Measurements from ENCODE around the gene UMOD.

Gene UMOD

DNA sequence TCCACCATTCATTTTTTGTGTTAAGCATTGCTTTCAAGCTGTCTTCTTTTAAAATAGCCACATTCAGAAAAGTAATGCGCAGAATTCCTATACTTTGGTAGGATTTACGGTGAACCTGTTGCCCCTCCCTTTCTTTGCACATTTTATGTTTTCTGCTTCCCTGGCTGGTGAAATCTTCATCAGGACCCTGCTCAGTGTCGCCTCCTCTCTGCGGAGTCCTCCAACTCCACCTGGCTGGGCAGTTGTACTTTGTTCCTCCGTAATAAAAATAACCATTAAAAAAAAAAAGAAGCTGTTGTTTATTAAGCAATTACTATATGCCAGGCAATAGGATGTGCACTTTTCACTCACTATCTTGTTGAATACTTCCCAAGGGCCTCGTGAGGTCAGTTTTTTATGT is 2.9 kb downstream of the UMOD start:
- no peaks in the 10 kb centered on the region for H3K36me3 Mint-ChIP-seq (ENCODE audit: insufficient read depth)

DNA sequence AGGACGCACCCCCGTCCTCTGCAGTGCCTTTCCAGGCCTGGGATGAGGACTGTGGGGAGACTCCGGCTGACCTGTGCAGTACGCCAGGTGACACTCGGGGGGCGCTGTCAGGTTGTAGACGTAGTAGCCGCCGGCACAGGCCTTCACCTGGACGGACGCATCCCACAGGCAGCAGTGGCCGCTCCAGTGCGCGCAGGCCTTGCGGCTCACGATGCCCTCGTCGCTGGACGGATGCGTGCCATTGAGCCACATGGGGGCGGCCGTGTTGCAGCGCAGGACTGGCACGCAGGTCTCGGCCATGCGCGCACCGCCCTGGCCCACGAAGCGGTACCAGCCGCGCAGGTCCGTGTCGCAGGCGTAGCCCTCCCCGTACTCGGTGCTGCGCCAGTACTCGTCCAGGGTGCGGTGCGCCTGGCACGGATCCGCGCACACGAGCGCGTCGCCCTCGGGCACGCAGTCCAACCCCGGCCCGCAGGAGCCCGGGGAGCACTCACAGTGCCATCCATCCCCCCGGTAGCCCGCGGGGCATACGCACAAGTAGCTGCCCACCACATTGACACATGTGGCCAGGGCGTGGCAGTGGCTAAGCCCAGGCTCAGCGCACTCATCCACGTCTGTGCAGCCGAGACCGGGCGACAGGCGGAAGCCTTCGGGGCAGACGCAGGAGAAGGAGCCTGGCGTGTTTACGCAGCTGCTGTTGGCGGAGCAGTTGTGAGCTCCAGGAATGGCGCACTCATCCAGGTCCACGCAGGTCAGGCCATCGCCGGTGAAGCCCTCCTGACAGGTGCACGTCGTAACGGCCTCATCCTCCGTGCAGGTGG is 3.9 kb downstream of the UMOD start:
- no peak overlapping the region for H3K4me3 Mint-ChIP-seq
- H3K9me3 Mint-ChIP-seq = peaks cover 0 to 2% of the 10 kb centered on the region in 2 donors
- no peaks in the 10 kb centered on the region for H3K27me3 Mint-ChIP-seq
- H3K36me3 Mint-ChIP-seq (ENCODE audit: insufficient read depth) = no peaks in the 10 kb centered on the region
- DNase-seq (no peak), ATAC-seq (replicated peaks) (no peak)
- no peak overlapping the region for H3K27ac Mint-ChIP-seq
- no peaks in the 10 kb centered on the region for H3K4me1 Mint-ChIP-seq (ENCODE audit: low read depth in 2 of 2)

More for the DNA sequence above, 2.9 kb downstream of the UMOD start:
- Mint-ChIP-seq H3K27ac (no peak overlapping the region), H3K9me3 (peaks cover 0 to 2% of the 10 kb centered on the region in 2 donors), H3K4me1 (ENCODE audit: low read depth in 2 of 2) (no peaks in the 10 kb centered on the region), H3K27me3 (no peaks in the 10 kb centered on the region), H3K4me3 (no peak overlapping the region)
- ATAC-seq (replicated peaks) (no peak), DNase-seq (no peak)

DNA sequence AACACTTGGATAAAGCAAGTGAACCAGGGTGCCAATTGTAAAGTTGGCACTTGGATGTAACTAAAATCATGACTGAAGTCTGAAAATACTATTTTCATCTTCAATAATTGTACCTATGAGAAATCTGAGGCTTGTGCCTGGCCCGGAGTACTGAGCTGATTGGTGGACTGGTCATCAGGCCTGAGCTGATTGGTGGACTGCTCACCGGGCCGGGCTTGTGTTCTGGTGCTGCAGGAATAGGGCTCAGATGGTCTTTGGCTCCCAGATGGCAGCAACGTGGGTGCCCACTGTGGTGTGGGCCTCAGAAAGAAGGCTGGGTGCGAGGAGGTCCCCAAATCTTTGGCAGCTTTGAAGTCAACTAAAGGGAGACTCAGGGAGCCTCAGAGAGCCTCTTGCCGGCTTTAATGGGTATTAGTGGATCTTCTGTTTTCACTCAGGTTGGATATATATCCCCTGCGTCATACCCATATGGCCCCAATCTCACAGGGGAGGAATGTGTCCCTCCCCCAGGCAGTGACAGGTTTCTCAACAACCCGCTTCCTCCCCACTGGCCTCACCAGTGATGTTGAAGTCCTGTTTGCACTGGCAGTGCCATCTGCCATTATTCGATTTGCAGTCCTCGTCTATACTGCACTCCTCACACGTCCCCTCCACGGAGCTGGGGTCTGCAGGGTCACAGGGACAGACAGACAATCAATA is 4.7 kb downstream of the UMOD start:
- no peak for DNase-seq
- peaks cover 0 to 2% of the 10 kb centered on the region in 2 donors for H3K9me3 Mint-ChIP-seq
- no peak overlapping the region for H3K27ac Mint-ChIP-seq
- no peaks in the 10 kb centered on the region for H3K27me3 Mint-ChIP-seq
- H3K4me3 Mint-ChIP-seq = no peak overlapping the region
- H3K36me3 Mint-ChIP-seq (ENCODE audit: insufficient read depth) = no peaks in the 10 kb centered on the region
- no peaks in the 10 kb centered on the region for H3K4me1 Mint-ChIP-seq (ENCODE audit: low read depth in 2 of 2)
- no peak for ATAC-seq (replicated peaks)

DNA sequence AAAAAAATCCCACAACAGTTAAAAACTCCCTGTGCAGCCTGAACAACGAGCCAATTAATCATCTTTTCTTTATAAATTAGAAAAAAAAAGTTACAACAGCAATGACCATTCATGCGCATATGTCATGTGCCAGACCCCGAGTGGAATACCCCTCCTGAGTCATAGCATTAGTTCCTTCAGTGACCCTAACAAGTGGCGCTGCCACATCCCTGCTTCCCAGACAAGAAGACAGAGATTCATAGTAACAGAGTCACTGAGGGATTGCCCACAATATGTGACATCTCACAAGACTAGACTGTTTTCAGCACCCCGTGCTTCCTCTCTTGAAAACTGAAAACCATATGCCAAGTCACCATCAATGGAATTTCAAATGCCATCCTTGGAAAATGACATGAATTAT is 7.9 kb downstream of the UMOD start:
- ATAC-seq (replicated peaks) (no peak), DNase-seq (no peak)
- H3K4me3 Mint-ChIP-seq = no peak overlapping the region
- H3K27ac Mint-ChIP-seq = no peak overlapping the region
- H3K4me1 Mint-ChIP-seq (ENCODE audit: low read depth in 2 of 2) = no peaks in the 10 kb centered on the region
- no peaks in the 10 kb centered on the region for H3K36me3 Mint-ChIP-seq (ENCODE audit: insufficient read depth)
- no peaks in the 10 kb centered on the region for H3K27me3 Mint-ChIP-seq
- H3K9me3 Mint-ChIP-seq = peaks cover 0 to 2% of the 10 kb centered on the region in 2 donors

DNA sequence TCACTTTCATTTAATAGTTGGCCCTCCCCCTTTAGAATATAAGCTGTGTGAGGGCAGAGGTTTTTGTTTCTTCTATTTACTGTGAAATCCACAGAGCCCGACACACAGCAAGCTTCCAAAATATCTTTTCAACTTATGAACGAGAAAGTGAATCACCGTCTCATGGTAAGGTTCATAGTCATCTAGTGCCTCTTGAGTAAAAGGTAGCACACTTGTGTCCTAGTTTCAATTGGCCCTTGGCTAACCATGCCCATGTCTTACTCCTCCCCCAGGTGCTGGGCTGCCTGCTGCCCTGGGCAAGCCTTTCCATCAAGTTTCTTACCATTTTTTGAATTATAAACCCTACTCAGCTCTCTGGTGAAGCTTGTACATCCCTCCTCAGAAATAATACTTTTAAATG is 12.8 kb downstream of the UMOD start:
- H3K9me3 Mint-ChIP-seq = no peaks in the 10 kb centered on the region
- H3K4me1 Mint-ChIP-seq (ENCODE audit: low read depth in 2 of 2) = no peaks in the 10 kb centered on the region
- no peak overlapping the region for H3K27ac Mint-ChIP-seq
- H3K36me3 Mint-ChIP-seq (ENCODE audit: insufficient read depth) = no peaks in the 10 kb centered on the region
- peaks cover 7 to 12% of the 10 kb centered on the region in 2 donors for H3K27me3 Mint-ChIP-seq
- DNase-seq = no peak
- H3K4me3 Mint-ChIP-seq = no peak overlapping the region
- ATAC-seq (replicated peaks) = no peak

DNA sequence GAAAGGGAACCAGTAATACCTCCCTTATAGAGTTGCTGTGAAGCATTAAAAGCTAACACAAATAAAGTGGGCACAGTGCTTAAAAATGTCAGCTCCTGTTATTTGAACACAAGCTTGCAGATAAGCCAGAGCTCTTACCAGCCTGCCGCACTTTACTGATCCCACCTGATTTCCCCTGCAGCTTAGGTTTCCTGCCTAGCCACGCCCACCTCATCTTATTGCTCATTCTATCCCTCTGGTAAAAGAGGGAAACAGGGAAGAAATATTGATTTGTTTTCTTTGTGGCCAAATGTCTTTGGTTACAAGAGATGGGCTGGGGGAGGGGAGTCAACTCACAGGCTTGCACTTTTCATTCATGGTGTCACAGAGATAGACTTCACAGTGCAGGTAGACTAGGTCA is 15.6 kb downstream of the UMOD start:
- H3K4me3 Mint-ChIP-seq = no peak overlapping the region
- H3K9me3 Mint-ChIP-seq = no peaks in the 10 kb centered on the region
- H3K27me3 Mint-ChIP-seq = peaks cover 7 to 12% of the 10 kb centered on the region in 2 donors
- no peaks in the 10 kb centered on the region for H3K36me3 Mint-ChIP-seq (ENCODE audit: insufficient read depth)
- no peak for DNase-seq
- H3K4me1 Mint-ChIP-seq (ENCODE audit: low read depth in 2 of 2) = no peaks in the 10 kb centered on the region
- no peak for ATAC-seq (replicated peaks)
- no peak overlapping the region for H3K27ac Mint-ChIP-seq

DNA sequence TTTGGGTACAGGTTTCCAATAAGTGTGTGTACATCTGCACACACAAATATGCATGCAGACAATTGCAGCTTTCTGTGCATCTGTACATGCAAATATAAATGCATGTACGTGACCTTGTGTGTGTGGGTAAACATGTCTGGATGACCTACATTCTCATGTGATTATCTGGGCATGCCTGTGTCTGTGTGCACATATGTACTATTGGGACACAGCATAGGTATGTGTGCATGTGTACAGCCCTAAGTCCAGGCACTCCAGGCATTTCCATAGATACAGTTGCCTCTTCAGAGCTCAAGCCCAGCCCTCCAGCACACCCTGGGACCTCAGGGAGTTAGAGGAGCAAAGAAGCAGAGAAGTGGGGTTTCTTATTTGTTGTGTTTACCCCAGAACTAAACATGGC is 18.1 kb downstream of the UMOD start:
- H3K4me1 Mint-ChIP-seq (ENCODE audit: low read depth in 2 of 2) = no peaks in the 10 kb centered on the region

DNA sequence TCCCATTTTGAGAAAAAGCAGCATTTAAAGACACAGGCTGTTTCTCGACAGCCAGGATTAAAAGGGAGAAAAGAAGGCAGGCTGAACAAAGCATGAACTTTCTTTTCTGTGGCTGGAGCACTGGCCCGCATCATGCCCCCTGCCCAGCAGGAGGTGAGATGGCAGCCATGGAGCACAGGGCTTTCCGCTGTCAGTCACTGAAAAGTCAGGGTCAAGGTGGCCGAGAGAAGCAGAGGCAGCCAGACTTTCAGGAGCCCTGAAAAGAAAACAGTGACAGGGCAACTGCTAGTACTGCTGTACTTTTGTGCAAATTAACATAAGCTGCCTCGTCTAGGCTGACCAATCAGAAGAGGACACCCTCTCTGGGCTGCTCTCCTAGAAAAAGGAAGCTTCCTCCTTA is 19.4 kb downstream of the UMOD start:
- peaks cover 2 to 6% of the 10 kb centered on the region in 2 donors for H3K27me3 Mint-ChIP-seq
- no peaks in the 10 kb centered on the region for H3K4me1 Mint-ChIP-seq (ENCODE audit: low read depth in 2 of 2)
- H3K4me3 Mint-ChIP-seq = no peak overlapping the region
- ATAC-seq (replicated peaks) (no peak), DNase-seq (no peak)
- no peak overlapping the region for H3K27ac Mint-ChIP-seq
- H3K9me3 Mint-ChIP-seq = peaks cover 0 to 1% of the 10 kb centered on the region in 2 donors
- H3K36me3 Mint-ChIP-seq (ENCODE audit: insufficient read depth) = no peaks in the 10 kb centered on the region

More for the DNA sequence above, 18.1 kb downstream of the UMOD start:
- no peak for ATAC-seq (replicated peaks)
- no peaks in the 10 kb centered on the region for H3K36me3 Mint-ChIP-seq (ENCODE audit: insufficient read depth)
- H3K9me3 Mint-ChIP-seq = no peaks in the 10 kb centered on the region
- no peak overlapping the region for H3K4me3 Mint-ChIP-seq
- H3K27me3 Mint-ChIP-seq = peaks cover 7 to 12% of the 10 kb centered on the region in 2 donors
- no peak for DNase-seq
- no peak overlapping the region for H3K27ac Mint-ChIP-seq

DNA sequence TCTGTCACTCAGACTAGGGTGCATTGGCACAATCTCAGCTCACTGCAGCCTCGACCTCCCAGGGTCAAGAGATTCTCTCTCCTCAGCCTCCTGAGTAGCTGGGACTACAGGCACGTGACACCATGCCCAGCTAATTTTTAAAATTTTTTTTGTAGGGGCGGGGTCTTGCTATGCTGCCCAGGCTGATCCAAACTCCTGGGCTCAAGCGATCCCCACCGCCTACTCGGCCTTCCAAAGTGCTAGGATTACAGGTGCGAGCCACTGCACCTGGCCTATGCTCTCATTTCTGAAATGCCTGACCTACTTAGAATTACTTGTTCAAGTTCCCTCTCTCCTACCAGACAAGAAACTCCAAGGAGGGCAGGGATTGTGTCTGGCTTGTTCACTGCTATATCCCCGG is 20.1 kb downstream of the UMOD start:
- no peak overlapping the region for H3K27ac Mint-ChIP-seq
- H3K4me1 Mint-ChIP-seq (ENCODE audit: low read depth in 2 of 2) = no peaks in the 10 kb centered on the region
- H3K36me3 Mint-ChIP-seq (ENCODE audit: insufficient read depth) = no peaks in the 10 kb centered on the region
- no peaks in the 10 kb centered on the region for H3K27me3 Mint-ChIP-seq
- H3K9me3 Mint-ChIP-seq = peaks cover 0 to 1% of the 10 kb centered on the region in 2 donors
- DNase-seq = no peak
- H3K4me3 Mint-ChIP-seq = no peak overlapping the region
- ATAC-seq (replicated peaks) = no peak

DNA sequence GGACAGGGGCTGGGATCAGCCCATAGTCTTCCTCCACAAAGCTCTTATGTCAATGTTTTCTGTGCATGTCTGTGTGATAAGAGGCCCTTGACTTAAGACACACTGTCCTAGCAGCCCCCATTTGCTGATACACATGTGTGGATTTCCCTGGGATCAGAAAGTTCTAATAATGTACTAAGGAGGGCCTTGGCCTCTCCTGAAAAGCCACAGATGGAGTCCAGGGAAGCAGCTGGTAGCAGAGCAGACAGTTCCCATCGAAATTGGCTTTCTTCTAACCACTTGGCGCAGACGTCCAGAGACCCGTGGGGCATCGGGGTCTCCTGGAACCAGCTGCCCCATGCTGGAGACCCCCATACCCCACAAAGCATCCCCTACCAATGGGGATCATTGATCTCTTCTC is 20.9 kb downstream of the UMOD start:
- Mint-ChIP-seq H3K36me3 (ENCODE audit: insufficient read depth) (no peaks in the 10 kb centered on the region), H3K27me3 (no peaks in the 10 kb centered on the region), H3K4me1 (ENCODE audit: low read depth in 2 of 2) (no peaks in the 10 kb centered on the region), H3K27ac (no peak overlapping the region), H3K4me3 (no peak overlapping the region), H3K9me3 (peaks cover 0 to 1% of the 10 kb centered on the region in 2 donors)
- no peak for DNase-seq
- no peak for ATAC-seq (replicated peaks)

DNA sequence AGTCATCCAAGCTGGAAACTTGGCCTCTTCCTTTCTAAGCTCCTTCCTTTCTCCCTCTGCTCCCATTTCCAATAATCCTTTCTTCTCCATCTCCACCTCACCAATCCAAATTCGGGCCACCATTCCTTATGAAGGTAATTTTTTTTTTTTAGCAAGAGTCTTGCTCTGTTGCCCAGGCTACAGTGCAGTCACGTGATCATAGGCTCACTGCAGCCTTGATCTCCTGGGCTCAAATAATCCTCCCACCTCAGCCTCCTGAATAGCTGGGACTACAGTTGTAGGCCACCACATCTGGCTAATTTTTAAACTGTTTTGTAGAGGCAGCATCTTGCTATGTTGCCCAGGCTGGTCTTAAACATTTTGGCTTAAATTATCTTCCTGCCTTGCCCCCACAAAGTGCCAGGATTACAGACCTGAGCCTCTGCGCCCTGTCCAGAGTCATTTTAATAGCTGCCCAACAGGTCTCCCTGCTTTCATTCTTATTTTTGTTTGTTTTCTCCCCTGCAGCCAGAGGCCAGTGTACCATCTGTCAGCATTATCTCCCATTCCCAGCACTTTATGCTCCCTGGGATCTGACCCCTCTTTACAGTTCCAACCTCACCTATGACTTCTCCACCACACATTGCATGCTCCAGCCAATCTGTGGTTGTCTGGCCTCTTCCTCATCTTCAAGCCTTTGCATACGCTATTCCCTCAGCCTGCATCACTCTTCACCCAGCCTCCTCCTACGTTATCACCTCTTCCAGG is 22.9 kb downstream of the UMOD start:
- Mint-ChIP-seq H3K27ac (no peak overlapping the region), H3K36me3 (ENCODE audit: insufficient read depth) (no peaks in the 10 kb centered on the region), H3K9me3 (peaks cover 0 to 1% of the 10 kb centered on the region in 2 donors), H3K4me1 (ENCODE audit: low read depth in 2 of 2) (no peaks in the 10 kb centered on the region), H3K4me3 (no peak overlapping the region), H3K27me3 (no peaks in the 10 kb centered on the region)
- DNase-seq = no peak
- no peak for ATAC-seq (replicated peaks)

DNA sequence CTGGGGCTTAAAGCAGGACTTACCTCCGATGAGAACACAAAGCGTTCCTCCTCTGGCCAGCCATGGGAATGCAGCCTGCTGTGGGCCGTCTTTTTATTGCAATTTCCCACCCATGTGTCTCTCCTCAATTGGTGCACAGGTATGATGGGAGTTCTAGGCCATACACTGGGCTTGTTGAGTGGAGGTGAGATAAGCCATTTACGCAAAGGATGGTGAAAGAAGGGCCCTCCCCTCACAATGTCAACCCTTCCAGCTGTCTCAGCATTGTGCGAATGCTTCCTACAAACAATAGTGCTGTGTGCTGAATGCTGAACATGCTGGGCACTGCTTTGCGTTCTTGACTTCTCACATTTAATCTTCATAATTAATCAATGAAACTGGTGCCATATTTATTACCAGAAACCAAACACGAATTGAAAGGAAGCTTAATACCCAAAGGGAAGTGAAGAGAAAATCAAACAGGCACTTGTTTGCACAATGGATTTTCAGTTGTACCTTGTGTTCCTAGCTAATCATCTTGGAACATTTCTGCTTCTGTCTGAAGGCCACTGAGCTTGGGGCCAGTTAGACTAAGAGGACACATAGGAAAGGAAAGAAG is 25.0 kb downstream of the UMOD start, which contains the start of gene GP2:
Gene GP2 (minus strand): TSS at position 70 of the 598 bp plus-strand sequence. CDS start 1,082 bp downstream, outside the sequence.
- Mint-ChIP-seq H3K4me1 (ENCODE audit: low read depth in 2 of 2) (no peaks in the 10 kb centered on the region), H3K27me3 (no peaks in the 10 kb centered on the region), H3K9me3 (peaks cover 0 to 1% of the 10 kb centered on the region in 2 donors), H3K4me3 (no peak within 1 kb of the TSS), H3K27ac (no peak within 1 kb of the TSS), H3K36me3 (ENCODE audit: insufficient read depth) (no peaks in the 10 kb centered on the region)
- ATAC-seq (replicated peaks) (no peak), DNase-seq (no peak)

DNA sequence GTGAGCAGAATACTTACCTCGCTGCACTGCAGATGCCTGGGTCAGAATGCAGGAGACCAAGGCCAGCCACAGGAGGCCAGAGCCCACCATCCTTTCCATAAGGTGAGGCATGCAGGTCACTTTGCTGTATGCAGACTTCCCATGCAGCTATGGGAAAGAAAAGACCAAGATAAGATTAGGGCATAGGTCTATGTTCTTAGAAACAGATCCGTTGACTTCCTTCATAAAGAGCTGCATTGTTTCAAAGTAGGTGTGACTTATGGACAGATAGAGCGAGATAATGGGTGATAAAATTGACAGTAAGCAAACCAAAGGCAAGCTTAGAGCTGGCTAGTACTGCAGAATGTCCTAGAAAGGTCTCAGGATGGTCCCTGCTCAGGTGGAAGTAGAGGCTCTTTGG is 26.2 kb downstream of the UMOD start:
- no peaks in the 10 kb centered on the region for H3K36me3 Mint-ChIP-seq (ENCODE audit: insufficient read depth)
- H3K4me3 Mint-ChIP-seq = no peak overlapping the region
- peaks cover 0 to 1% of the 10 kb centered on the region in 2 donors for H3K9me3 Mint-ChIP-seq
- no peak overlapping the region for H3K27ac Mint-ChIP-seq
- no peak for DNase-seq
- ATAC-seq (replicated peaks) = no peak
- H3K4me1 Mint-ChIP-seq (ENCODE audit: low read depth in 2 of 2) = no peaks in the 10 kb centered on the region
- H3K27me3 Mint-ChIP-seq = no peaks in the 10 kb centered on the region

Measured in effector memory CD8-positive, alpha-beta T cell (primary cell).